Stimulated activated CD4-positive, alpha-beta T cell treated with anti-CD3 and anti-CD28 coated beads, Interleukin-2, amount 100 ng/mL, for 48 hours (primary cell): Measurements from ENCODE around the gene EIF2AK2.

Source experiments
- DNase-seq, 2 donors: peaks; one replicate each; pipeline ENCODE4 v3.0.0-alpha.2; 2020

Gene EIF2AK2

DNA sequence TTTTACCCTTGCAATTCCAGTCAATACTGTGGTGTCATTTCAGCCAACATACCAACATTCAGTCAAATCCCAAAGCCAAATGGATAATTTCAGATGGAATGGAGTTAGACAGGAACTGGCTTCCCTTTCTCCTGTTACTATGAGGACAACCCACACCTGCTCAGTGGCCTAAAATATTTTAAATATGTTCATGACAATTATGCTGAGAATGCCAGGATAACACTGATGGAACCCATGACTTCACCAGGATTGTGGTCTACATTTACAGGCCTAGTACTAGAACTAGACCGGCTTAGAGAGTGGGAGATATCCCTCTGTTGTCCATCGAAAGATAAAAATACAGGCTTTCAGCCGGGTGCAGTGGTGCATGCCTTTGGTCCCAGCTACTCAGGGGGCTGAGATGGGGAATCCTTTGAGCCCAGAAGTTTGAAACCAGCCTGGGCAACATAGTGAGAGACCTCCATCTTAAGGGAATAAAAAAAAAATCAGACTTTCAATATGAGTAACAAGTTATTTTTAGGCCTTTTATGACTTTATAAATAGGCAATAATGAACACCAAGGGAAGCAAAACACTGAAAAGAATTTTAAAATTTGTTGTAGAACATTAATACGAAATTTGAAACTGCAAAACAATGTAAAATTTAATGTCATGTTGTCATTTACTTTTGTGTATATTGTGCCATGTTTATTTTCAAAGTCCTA, 58.2 kb downstream of the EIF2AK2 start:
- DNase-seq, result no peak

GRCh38 chr2:37096568-37096967, 60.2 kb downstream of the EIF2AK2 start:
- DNase-seq, result no peak

GRCh38 chr2:37091873-37092272, 64.9 kb downstream of the EIF2AK2 start:
- no peak for DNase-seq

DNA sequence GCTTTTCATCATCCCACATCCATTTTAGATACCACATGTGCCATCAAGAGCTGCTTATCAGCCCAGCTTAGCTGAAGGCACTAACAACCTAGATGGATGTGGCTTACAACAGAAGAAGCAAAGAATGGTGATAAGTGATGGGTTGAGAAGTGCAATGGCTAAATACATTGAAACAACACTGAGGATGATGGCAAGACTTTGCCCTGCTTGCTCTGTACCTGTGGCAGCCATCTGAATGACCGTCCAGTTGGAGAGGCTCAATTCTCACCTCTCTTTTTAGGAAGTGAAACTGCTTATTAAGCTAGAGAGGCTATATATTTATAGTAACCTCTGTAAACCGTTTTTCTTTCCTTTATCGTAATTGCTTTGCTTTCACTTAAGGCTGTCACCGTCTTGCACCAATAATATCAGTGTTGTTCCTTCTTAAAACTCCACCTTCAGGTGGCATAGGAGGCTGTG, 66.7 kb downstream of the EIF2AK2 start:
- no peak for DNase-seq

GRCh38 chr2:37085731-37086147, 71.0 kb downstream of the EIF2AK2 start:
- DNase-seq, result no peak

DNA sequence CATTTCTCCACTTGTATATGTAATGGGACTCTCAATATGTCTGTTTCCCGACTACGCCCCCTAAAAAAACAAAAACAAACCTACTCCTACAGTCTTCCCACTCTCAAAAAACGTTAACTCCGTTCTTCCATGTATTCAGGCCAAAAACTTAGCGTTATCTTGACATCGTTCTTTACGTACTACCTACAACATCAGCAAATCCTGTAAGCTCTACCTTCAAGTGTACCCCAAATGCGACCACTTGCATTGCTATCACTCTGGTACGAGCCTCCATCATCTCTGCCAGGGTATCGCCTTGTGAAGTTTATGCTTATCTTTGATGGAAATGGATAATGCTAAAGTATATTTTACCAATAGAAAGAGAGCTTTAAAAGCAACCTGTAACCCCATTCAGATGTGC, 72.0 kb downstream of the EIF2AK2 start:
- no peak for DNase-seq

GRCh38 chr2:37083873-37084794, 72.6 kb downstream of the EIF2AK2 start, which contains the start of the genes GPATCH11 and HEATR5B:
GPATCH11 (plus strand) TSS chr2:37084518; CDS start chr2:37088382, 3,864 bp downstream.
HEATR5B (minus strand) TSS chr2:37084372; CDS start chr2:37083414, 958 bp downstream.
- peak; percentile 88 to 90 for DNase-seq

GRCh38 chr2:37080689-37081088, 76.1 kb downstream of the EIF2AK2 start:
- DNase-seq, result no peak

GRCh38 chr2:37080266-37080665, 76.5 kb downstream of the EIF2AK2 start:
- DNase-seq, result no peak

GRCh38 chr2:37070931-37071330, 85.8 kb downstream of the EIF2AK2 start:
- DNase-seq, result no peak

- no peak for DNase-seq
Measured at GRCh38 chr2:37068686-37069085, 88.1 kb downstream of the EIF2AK2 start.

DNA sequence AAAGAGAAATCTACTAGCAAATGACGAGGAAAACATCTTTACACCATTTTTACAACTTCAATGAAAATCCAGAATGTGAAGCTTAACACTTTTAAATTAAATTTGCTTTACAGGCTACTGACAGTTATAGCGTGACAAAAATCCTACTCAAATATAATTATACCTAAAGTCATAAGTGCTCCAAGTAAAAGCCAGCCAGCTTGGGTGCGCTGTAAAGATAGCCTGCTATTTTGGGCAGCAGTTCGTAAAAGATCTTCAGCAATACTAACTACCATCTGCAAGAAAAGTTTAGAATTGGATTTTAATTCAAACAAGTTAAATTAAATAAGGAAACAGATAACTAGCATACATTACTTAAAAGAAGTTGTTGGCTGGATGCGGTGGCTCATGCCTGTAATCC, 95.0 kb downstream of the EIF2AK2 start:
- no peak for DNase-seq

DNA sequence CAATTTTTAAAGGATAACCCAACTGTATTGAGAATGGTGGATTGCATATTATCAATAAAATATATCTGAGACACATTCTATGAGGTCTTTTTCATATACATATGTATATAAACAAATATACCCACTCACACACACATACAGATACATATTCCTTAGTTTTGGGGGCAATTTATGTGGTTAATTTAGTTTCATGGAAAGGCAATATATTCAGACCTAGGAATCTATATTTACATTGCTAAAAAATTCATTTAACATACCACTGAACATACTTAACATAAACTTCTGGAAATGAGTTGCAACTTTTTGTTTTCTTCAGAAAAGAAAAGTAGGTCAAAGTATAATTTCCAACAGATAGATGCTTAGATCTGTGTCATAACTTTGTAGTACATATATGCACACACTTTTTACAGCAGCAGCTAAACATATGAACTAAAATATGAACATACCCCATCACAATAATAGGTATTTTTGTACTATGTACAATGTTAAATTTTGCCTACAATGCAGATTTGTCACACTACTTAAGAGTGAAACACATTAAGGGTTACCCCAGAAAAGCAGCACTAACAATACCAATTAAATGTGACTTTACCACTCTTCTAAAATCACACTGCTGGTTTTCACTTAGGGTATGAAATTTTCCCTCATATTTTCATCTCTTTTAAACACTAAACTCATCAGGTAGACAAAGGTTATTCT, 95.6 kb downstream of the EIF2AK2 start:
- DNase-seq, result no peak

GRCh38 chr2:37060446-37060845, 96.3 kb downstream of the EIF2AK2 start:
- DNase-seq, result no peak

DNA sequence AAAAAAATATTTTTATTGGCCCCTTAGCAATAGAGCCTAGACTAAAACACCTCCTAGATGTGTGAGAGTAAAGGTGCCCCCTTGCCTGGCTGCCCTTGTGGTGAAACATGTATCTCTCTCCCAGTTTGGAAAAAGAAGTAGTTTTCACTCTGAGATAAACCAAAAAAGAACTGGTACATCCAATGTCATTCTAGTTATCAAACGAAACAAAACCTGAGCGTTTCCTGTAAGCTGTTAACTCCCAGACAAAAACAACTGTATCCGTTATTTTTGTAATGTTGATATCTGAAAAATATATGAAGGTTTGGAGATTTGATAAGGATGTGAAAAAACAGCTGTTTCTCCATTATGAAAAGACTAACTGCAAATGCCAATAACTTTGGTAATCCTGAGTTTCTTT, 96.9 kb downstream of the EIF2AK2 start:
- no peak for DNase-seq

DNA sequence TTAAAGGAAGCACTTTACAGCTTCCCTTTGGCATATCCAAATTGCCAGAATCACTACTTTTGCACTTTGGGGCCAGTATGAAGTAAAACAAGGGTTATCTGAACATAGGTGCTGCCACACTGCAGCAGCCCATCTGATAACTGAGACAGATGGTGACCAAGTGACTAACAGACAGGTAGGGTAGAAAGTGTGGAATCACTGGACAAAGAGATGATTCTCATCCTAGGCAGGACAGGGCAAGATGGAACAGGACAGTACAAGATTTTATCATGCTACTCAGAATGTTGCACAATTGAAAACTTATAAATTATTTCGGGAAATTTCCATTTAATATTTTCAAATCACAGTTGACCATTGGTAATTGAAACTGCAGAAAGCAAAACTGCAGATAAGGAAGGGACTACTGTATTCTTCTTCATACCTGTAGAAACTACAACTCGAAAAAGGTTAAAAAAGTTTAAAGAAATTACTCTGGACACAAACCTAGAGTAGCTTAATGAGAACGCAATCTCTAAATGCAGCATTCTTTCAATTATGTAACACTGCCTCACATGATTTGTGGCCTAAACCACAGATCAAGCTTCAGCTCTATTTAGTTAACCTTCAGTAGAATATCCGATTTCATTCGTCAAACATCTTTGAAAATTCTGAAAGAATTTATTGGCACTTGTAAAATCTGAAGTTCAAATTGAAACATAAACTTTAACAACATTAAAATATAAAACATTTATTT, 104.0 kb downstream of the EIF2AK2 start:
- DNase-seq, result no peak
